Smooth muscle cell (in vitro differentiated cells): ENCODE data around the gene CNTNAP5. TPM values are rescaled to one million over a fixed set of nuclear protein-coding genes. Genes with fewer than 3 reads are reported as not detected.
A peak's percentile ranks its signal among the peaks of the same experiment; 100 is the strongest.

Experiments used
- DNase-seq: peaks from one replicate; lab custom pipeline; 2025; ENCODE audit not compliant: unreplicated experiment; lab: John Stamatoyannopoulos, UW
- H2AFZ ChIP-seq: fragments of 200-600 bp; sonication (generic); 2 replicates; pipeline ENCODE4 v1.6.0; 2016; ENCODE audit warnings: antibody characterized with exemption, low read depth, mild to moderate bottlenecking
- H3F3A ChIP-seq: fragments of 200-600 bp; sonication (generic); 2 replicates; pipeline ENCODE4 v1.6.0; 2017; ENCODE audit warnings: antibody characterized with exemption, low read depth
- H3K27ac ChIP-seq: fragments of 200-600 bp; sonication (generic); 2 replicates; pipeline ENCODE4 v1.5.1; 2016; ENCODE audit warnings: low read depth, mild to moderate bottlenecking
- H3K27me3 ChIP-seq: fragments of 200-600 bp; sonication (generic); 2 replicates; pipeline ENCODE4 v1.6.1; 2016; ENCODE audit warnings: low read depth, mild to moderate bottlenecking
- H3K36me3 ChIP-seq: fragments of 200-600 bp; sonication (generic); 2 replicates; pipeline ENCODE4 v1.5.1; 2016; ENCODE audit warnings: low read depth
- H3K4me1 ChIP-seq: fragments of 200-600 bp; sonication (generic); 2 replicates; pipeline ENCODE4 v1.5.1; 2016; ENCODE audit warnings: low read depth
- H3K4me2 ChIP-seq: fragments of 200-600 bp; sonication (generic); 2 replicates; pipeline ENCODE4 v1.6.0; 2016; ENCODE audit warnings: mild to moderate bottlenecking
- H3K4me3 ChIP-seq: fragments of 200-600 bp; sonication (generic); 2 replicates; pipeline ENCODE4 v1.5.1; 2016; ENCODE audit warnings: mild to moderate bottlenecking
- H3K79me2 ChIP-seq: fragments of 200-600 bp; sonication (generic); 2 replicates; pipeline ENCODE4 v1.6.0; 2016; ENCODE audit warnings: low read depth, mild to moderate bottlenecking
- H3K9ac ChIP-seq: fragments of 200-600 bp; sonication (generic); 2 replicates; pipeline ENCODE4 v1.6.0; 2016; ENCODE audit warnings: low read depth
- H3K9me3 ChIP-seq: fragments of 200-600 bp; sonication (generic); replicated peaks from 2 replicates; pipeline ENCODE4 v1.5.1; 2016; ENCODE audit warnings: low read depth
- H4K20me1 ChIP-seq: fragments of 200-600 bp; sonication (generic); 2 replicates; pipeline ENCODE4 v1.6.0; 2016; ENCODE audit warnings: low read depth
- CTCF ChIP-seq: fragments of 200-600 bp; sonication (generic); IDR thresholded peaks from 2 replicates; pipeline ENCODE4 v1.5.1; 2017; ENCODE audit warnings: borderline replicate concordance, mild to moderate bottlenecking, antibody characterized with exemption; ENCODE audit not compliant: insufficient read depth, poor library complexity, severe bottlenecking
- WGBS: methylation state at CpG from one replicate; pipeline ENCODE4 v1.1.7; 2016; ENCODE audit warnings: low lambda C conversion rate; 5-methylcytosine and 5-hydroxymethylcytosine counted together
- polyA plus RNA-seq: library from polyadenylated mRNA; unstranded; fragments of >200 nt; fragmentation: Nextera tagmentation; extraction: Ambion mirVana; gene quantifications from 2 replicates; pipeline ENCODE4 v1.2.1, GENCODE V29; 2016
- total RNA-seq: library from RNA; depleted of rRNA; stranded (reverse); fragments of >200 nt; gene quantifications from 2 replicates; pipeline ENCODE4 v1.2.3, GENCODE V29; 2014

CNTNAP5 gene
- total and polyA plus RNA-seq, 2 experiments from 2014 or later = not detected

- no peak for DNase-seq
- Histone ChIP-seq H3F3A (no peaks in the 10 kb centered on the region), H4K20me1 (no peaks in the 10 kb centered on the region), H3K27me3 (no peaks in the 10 kb centered on the region), H3K27ac (no peak overlapping the region), H3K4me3 (no peak overlapping the region), H2AFZ (no peak overlapping the region), H3K36me3 (no peaks in the 10 kb centered on the region), H3K9me3 (no peaks in the 10 kb centered on the region), H3K9ac (no peak overlapping the region), H3K79me2 (no peaks in the 10 kb centered on the region), H3K4me1 (no peaks in the 10 kb centered on the region), H3K4me2 (no peak overlapping the region)
- 52% methylated on average over 5 of the region's 5 CpGs for WGBS
- peak; percentile 79 for TF ChIP-seq CTCF
Observed at GRCh38 chr2:124804014-124804940, 779.2 kb downstream of the CNTNAP5 start.

- no peak overlapping the region for H3K27ac ChIP-seq
- no peaks in the 10 kb centered on the region for H4K20me1 ChIP-seq
- WGBS = 90% methylated on average over 3 of the region's 3 CpGs
- H3F3A ChIP-seq = no peaks in the 10 kb centered on the region
- no peak overlapping the region for H3K9ac ChIP-seq
- DNase-seq = no peak
- H3K79me2 ChIP-seq = no peaks in the 10 kb centered on the region
- no peaks in the 10 kb centered on the region for H3K27me3 ChIP-seq
- H3K4me3 ChIP-seq = no peak overlapping the region
- TF ChIP-seq CTCF = no peak
- no peaks in the 10 kb centered on the region for H3K4me1 ChIP-seq
- H3K4me2 ChIP-seq = no peak overlapping the region
- no peak overlapping the region for H2AFZ ChIP-seq
- H3K36me3 ChIP-seq = no peaks in the 10 kb centered on the region
- H3K9me3 ChIP-seq = no peaks in the 10 kb centered on the region
Observed at GRCh38 chr2:124805060-124805459, 780.0 kb downstream of the CNTNAP5 start.

GRCh38 chr2:124810132-124810531 is 785.0 kb downstream of the CNTNAP5 start:
- DNase-seq = no peak
- H3K9ac ChIP-seq = no peak overlapping the region
- no peaks in the 10 kb centered on the region for H3K36me3 ChIP-seq
- 23% methylated on average over 4 of the region's 4 CpGs for WGBS
- H3K27me3 ChIP-seq = no peaks in the 10 kb centered on the region
- H3K27ac ChIP-seq = no peak overlapping the region
- TF ChIP-seq CTCF = peak; percentile 28
- no peaks in the 10 kb centered on the region for H3F3A ChIP-seq
- peak overlapping the region; percentile 58 for H3K4me2 ChIP-seq
- no peaks in the 10 kb centered on the region for H3K9me3 ChIP-seq
- no peak overlapping the region for H3K4me3 ChIP-seq
- no peaks in the 10 kb centered on the region for H4K20me1 ChIP-seq
- no peaks in the 10 kb centered on the region for H3K79me2 ChIP-seq
- H2AFZ ChIP-seq = no peak overlapping the region
- no peaks in the 10 kb centered on the region for H3K4me1 ChIP-seq
